H9 (cell line): Measurements from ENCODE around the gene TSGA10. TPM values are rescaled to one million over a fixed set of nuclear protein-coding genes. Genes with fewer than 3 reads are reported as not detected.

Experiments
- DNase-seq: peaks from one replicate; pipeline ENCODE4 v3.0.0-alpha.2; 2017
- H2AFZ ChIP-seq: one replicate; pipeline ENCODE4 v1.6.1; 2013; ENCODE audit warnings: mild to moderate bottlenecking, low read length, control low read depth, moderate library complexity
- H2AK5ac ChIP-seq: 2 replicates; pipeline ENCODE4 v1.6.1; 2013; ENCODE audit warnings: low read length, control low read depth, mixed read lengths; ENCODE audit not compliant: insufficient read length
- H2BK120ac ChIP-seq: one replicate; pipeline ENCODE4 v1.6.1; 2013; ENCODE audit warnings: low read depth, mild to moderate bottlenecking, low read length, control low read depth, inconsistent platforms; ENCODE audit not compliant: poor library complexity, severe bottlenecking
- H2BK12ac ChIP-seq: 2 replicates; pipeline ENCODE4 v1.6.1; 2013; ENCODE audit warnings: low read length, control low read depth, mixed read lengths, low read depth; ENCODE audit not compliant: insufficient read length
- H2BK15ac ChIP-seq: 2 replicates; pipeline ENCODE4 v1.6.1; 2013; ENCODE audit warnings: low read depth, low read length, control low read depth
- H2BK20ac ChIP-seq: one replicate; pipeline ENCODE4 v1.6.1; 2013; ENCODE audit warnings: low read depth, mild to moderate bottlenecking, low read length, control low read depth, inconsistent platforms; ENCODE audit not compliant: poor library complexity, severe bottlenecking
- H2BK5ac ChIP-seq: 2 replicates; pipeline ENCODE4 v1.6.1; 2013; ENCODE audit warnings: low read length, control low read depth, mixed read lengths; ENCODE audit not compliant: insufficient read length
- H3K14ac ChIP-seq: 2 replicates; pipeline ENCODE4 v1.6.1; 2013; ENCODE audit warnings: low read length, control low read depth; ENCODE audit not compliant: insufficient read depth
- H3K18ac ChIP-seq: 2 replicates; pipeline ENCODE4 v1.6.1; 2013; ENCODE audit warnings: low read depth, mild to moderate bottlenecking, mixed read lengths, low read length, control low read depth; ENCODE audit not compliant: insufficient read length
- H3K23ac ChIP-seq: 2 replicates; pipeline ENCODE4 v1.6.1; 2013; ENCODE audit warnings: low read length, control low read depth, mixed read lengths, low read depth; ENCODE audit not compliant: insufficient read length
- H3K23me2 ChIP-seq: 2 replicates; pipeline ENCODE4 v1.6.1; 2013; ENCODE audit warnings: low read depth, mild to moderate bottlenecking, mixed read lengths, low read length, control low read depth; ENCODE audit not compliant: insufficient read length, poor library complexity, severe bottlenecking
- H3K27ac ChIP-seq: 2 replicates; pipeline ENCODE4 v1.5.1; 2013; ENCODE audit warnings: low read length, control low read depth, mixed read lengths, low read depth; ENCODE audit not compliant: insufficient read length
- H3K27me3 ChIP-seq: 2 replicates; pipeline ENCODE4 v1.6.1; 2013; ENCODE audit warnings: low read length, control low read depth, inconsistent platforms; ENCODE audit not compliant: insufficient read depth
- H3K4ac ChIP-seq: 2 replicates; pipeline ENCODE4 v1.6.1; 2013; ENCODE audit warnings: low read depth, mild to moderate bottlenecking, control low read depth, inconsistent platforms, low read length, moderate library complexity
- H3K4me1 ChIP-seq: 2 replicates; pipeline ENCODE4 v1.6.1; 2013; ENCODE audit warnings: low read length, control low read depth, inconsistent platforms; ENCODE audit not compliant: insufficient read depth
- H3K4me2 ChIP-seq: 2 replicates; pipeline ENCODE4 v1.6.1; 2013; ENCODE audit warnings: low read length, control low read depth, mixed read lengths; ENCODE audit not compliant: insufficient read length, insufficient read depth
- H3K56ac ChIP-seq: 2 replicates; pipeline ENCODE4 v1.6.1; 2013; ENCODE audit warnings: low read depth, mild to moderate bottlenecking, mixed read lengths, low read length, control low read depth; ENCODE audit not compliant: insufficient read length
- H3K79me1 ChIP-seq: 2 replicates; pipeline ENCODE4 v1.6.1; 2013; ENCODE audit warnings: low read depth, mild to moderate bottlenecking, moderate library complexity, low read length, control low read depth, inconsistent platforms; ENCODE audit not compliant: insufficient read depth, poor library complexity, severe bottlenecking
- H3K79me2 ChIP-seq: 2 replicates; pipeline ENCODE4 v1.6.1; 2013; ENCODE audit warnings: low read length, control low read depth, inconsistent platforms; ENCODE audit not compliant: insufficient read depth
- H3K9ac ChIP-seq: 2 replicates; pipeline ENCODE4 v1.6.1; 2013; ENCODE audit warnings: low read length, control low read depth, mixed read lengths; ENCODE audit not compliant: insufficient read length; ENCODE audit errors: extremely low read depth
- H3K9me3 ChIP-seq: one replicate; pipeline ENCODE4 v1.6.1; 2013; ENCODE audit warnings: low read depth, low read length, inconsistent platforms; ENCODE audit not compliant: control insufficient read depth
- H3T11ph ChIP-seq: one replicate; pipeline ENCODE4 v1.6.1; 2013; ENCODE audit warnings: mild to moderate bottlenecking, low read length, control low read depth, inconsistent platforms
- H4K20me1 ChIP-seq: one replicate; pipeline ENCODE4 v1.6.1; 2013; ENCODE audit not compliant: control insufficient read depth, insufficient read length, insufficient read depth
- H4K5ac ChIP-seq: 2 replicates; pipeline ENCODE4 v1.6.1; 2013; ENCODE audit warnings: low read depth, mild to moderate bottlenecking, mixed read lengths, low read length, control low read depth; ENCODE audit not compliant: insufficient read length
- H4K8ac ChIP-seq: replicated peaks from 2 replicates; pipeline ENCODE4 v1.6.1; 2013; ENCODE audit warnings: low read length, control low read depth, mixed read lengths, low read depth; ENCODE audit not compliant: insufficient read length
- H4K91ac ChIP-seq: 2 replicates; pipeline ENCODE4 v1.6.1; 2013; ENCODE audit warnings: low read depth, mild to moderate bottlenecking, moderate library complexity, mixed read lengths, low read length, control low read depth; ENCODE audit not compliant: insufficient read length
- H3K27ac Mint-ChIP-seq, 3 experiments: 2 replicates in 2 of 3; 3 replicates in 1 of 3; pipeline ENCODE4 v1.8.0; 2020 to 2021; ENCODE audit warnings: mixed read lengths in 3 of 3, mild to moderate bottlenecking in 1 of 3, moderate library complexity in 1 of 3
- H3K27me3 Mint-ChIP-seq: 2 replicates; pipeline ENCODE4 v1.8.0; 2021; ENCODE audit warnings: low read depth, mild to moderate bottlenecking, moderate library complexity, mixed read lengths
- H3K36me3 Mint-ChIP-seq, 3 experiments: 2 replicates in 2 of 3; 3 replicates in 1 of 3; pipeline ENCODE4 v1.8.0; 2020 to 2021; ENCODE audit warnings: low read depth in 3 of 3, mixed read lengths in 3 of 3; ENCODE audit not compliant: insufficient read depth in 1 of 3
- H3K4me1 Mint-ChIP-seq, 2 experiments: 2 replicates each; pipeline ENCODE4 v1.8.0; 2020; ENCODE audit warnings: mixed read lengths in 2 of 2
- H3K4me3 Mint-ChIP-seq, 2 experiments: 2 replicates in 1 of 2; 3 replicates in 1 of 2; pipeline ENCODE4 v1.8.0; 2020 to 2021; ENCODE audit warnings: mild to moderate bottlenecking in 2 of 2, mixed read lengths in 2 of 2, moderate library complexity in 1 of 2
- H3K9me3 Mint-ChIP-seq, 2 experiments: 2 replicates in 1 of 2; 3 replicates in 1 of 2; pipeline ENCODE4 v1.8.0; 2020; ENCODE audit warnings: mild to moderate bottlenecking in 2 of 2, mixed read lengths in 2 of 2, moderate library complexity in 1 of 2
- CTCF ChIP-seq: fragments of 200-600 bp; sonication (generic); conservative IDR thresholded peaks from 3 replicates; pipeline ENCODE4 v1.8.0; 2021; ENCODE audit warnings: antibody characterized with exemption, mild to moderate bottlenecking
- WGBS: extraction: QIAGEN DNeasy Blood & Tissue Kit; methylation state at CpG from one replicate; pipeline ENCODE4 v1.1.7; 2013; ENCODE audit warnings: missing lambda C conversion rate, low lambda C conversion rate, mixed read lengths; ENCODE audit not compliant: insufficient read length; ENCODE audit errors: extremely low coverage; 5-methylcytosine and 5-hydroxymethylcytosine counted together
- total RNA-seq: library from RNA; stranded (reverse); gene quantifications from 2 replicates; pipeline ENCODE4 v1.2.1, GENCODE V29; 2021

Gene TSGA10
- total RNA-seq, 1 experiment from 2014 or later = 6.3 TPM

GRCh38 chr2:99152199-99152895 is 2.4 kb downstream of the TSGA10 start:
- Histone ChIP-seq H2BK5ac (no peak overlapping the region), H4K5ac (no peak overlapping the region), H3K18ac (no peak overlapping the region), H3K27me3 (no peaks in the 10 kb centered on the region), H2AFZ (no peak overlapping the region), H3K9ac (no peak overlapping the region), H3K23ac (no peak overlapping the region), H4K91ac (no peak overlapping the region), H2AK5ac (no peak overlapping the region), H3K9me3 (no peaks in the 10 kb centered on the region), H3K14ac (no peak overlapping the region), H2BK15ac (no peak overlapping the region), H3K27ac (no peak overlapping the region), H3K23me2 (peaks cover 14% of the 10 kb centered on the region), H3K79me2 (no peaks in the 10 kb centered on the region), H3K56ac (no peak overlapping the region), H2BK12ac (no peak overlapping the region), H3T11ph (no peak overlapping the region), H3K4ac (no peak overlapping the region), H4K20me1 (peaks cover 2% of the 10 kb centered on the region), H3K79me1 (no peaks in the 10 kb centered on the region), H4K8ac (no peak overlapping the region), H3K4me2 (no peak overlapping the region), H2BK120ac (no peak overlapping the region), H3K4me1 (0 out of 2 replicates have a peak, but pooled peaks cover 2% of the 10 kb centered on the region), H2BK20ac (no peak overlapping the region)
- Mint-ChIP-seq H3K4me3 (no peak overlapping the region), H3K36me3 (peaks cover 3 to 11% (median 7%) of the 10 kb centered on the region in 3 experiments; a peak in 6 of 7 replicates), H3K27me3 (no peaks in the 10 kb centered on the region), H3K9me3 (no peaks in the 10 kb centered on the region), H3K27ac (no peak overlapping the region), H3K4me1 (peaks cover 12 to 17% of the 10 kb centered on the region in 2 experiments)
- DNase-seq = no peak
- TF ChIP-seq CTCF = no peak
- no CpG with 5 or more reads among the region's 7 CpGs for WGBS
